GM18505 (cell line): ENCODE results near the gene KCNJ3.

Experiments used
- ATAC-seq: cut with Tn5 transposase; IDR thresholded peaks from one replicate; pipeline ENCODE4 v1.9.1; 2021; ENCODE audit not compliant: unreplicated experiment
- POLR2A ChIP-seq: IDR thresholded peaks from 4 replicates; pipeline ENCODE4 v1.6.1; 2011; ENCODE audit warnings: borderline replicate concordance; ENCODE audit not compliant: insufficient read depth, insufficient read length; ENCODE audit errors: extremely low read depth

KCNJ3 gene

GRCh38 chr2:154724194-154724797 lies 25.8 kb downstream of the KCNJ3 start:
- no peak for ATAC-seq
- no peak for TF ChIP-seq POLR2A

- ATAC-seq = no peak
- TF ChIP-seq POLR2A = no peak
These were observed 41.9 kb downstream of the KCNJ3 start for GRCh38 chr2:154740361-154740760.

- no peak for TF ChIP-seq POLR2A
- no peak for ATAC-seq
These were observed 60.4 kb downstream of the KCNJ3 start for GRCh38 chr2:154758871-154759270.

GRCh38 chr2:154762638-154763037 lies 64.1 kb downstream of the KCNJ3 start:
- no peak for TF ChIP-seq POLR2A
- no peak for ATAC-seq

- TF ChIP-seq POLR2A = no peak
- no peak for ATAC-seq
These were observed 73.3 kb downstream of the KCNJ3 start for GRCh38 chr2:154771664-154772284.

- no peak for ATAC-seq
- TF ChIP-seq POLR2A = no peak
These were observed 78.3 kb downstream of the KCNJ3 start for GRCh38 chr2:154776825-154777224.

- no peak for ATAC-seq
- TF ChIP-seq POLR2A = no peak
These were observed 95.9 kb downstream of the KCNJ3 start for GRCh38 chr2:154794406-154794805.

GRCh38 chr2:154795651-154796050 lies 97.2 kb downstream of the KCNJ3 start:
- TF ChIP-seq POLR2A = no peak
- ATAC-seq = no peak

- ATAC-seq = no peak
- TF ChIP-seq POLR2A = no peak
These were observed 106.0 kb downstream of the KCNJ3 start for GRCh38 chr2:154804451-154804850.

- TF ChIP-seq POLR2A = no peak
- ATAC-seq = no peak
These were observed 115.1 kb downstream of the KCNJ3 start for GRCh38 chr2:154813636-154814035.

GRCh38 chr2:154814856-154815255 lies 116.4 kb downstream of the KCNJ3 start:
- TF ChIP-seq POLR2A = no peak
- no peak for ATAC-seq

- no peak for TF ChIP-seq POLR2A
- ATAC-seq = no peak
These were observed 126.9 kb downstream of the KCNJ3 start for GRCh38 chr2:154825358-154825757.

- ATAC-seq = no peak
- TF ChIP-seq POLR2A = no peak
These were observed 128.3 kb downstream of the KCNJ3 start for GRCh38 chr2:154826827-154827226.

GRCh38 chr2:154827286-154827685 lies 128.8 kb downstream of the KCNJ3 start:
- TF ChIP-seq POLR2A = no peak
- ATAC-seq = no peak
